T47D (cell line): Measurements from ENCODE around the gene PKP4.

Experiments
- DNase-seq, 2 experiments: peaks; one replicate each; pipeline versions ENCODE4 v3.0.0 to v3.0.0-alpha.2; 2011 to 2012; ENCODE audit warnings: low read depth in 1 of 2, low spot score in 1 of 2
- JUND ChIP-seq: IDR thresholded peaks from 2 replicates; pipeline ENCODE4 v1.6.1; 2012; ENCODE audit warnings: low read depth
- in situ Hi-C: cut with HindIII; loops from 2 replicates; pipeline ENCODE4 v1.10.0; 2016; ENCODE audit warnings: low sequenced_read_pairs, low pct_unique_long_range_greater_than_20kb

The PKP4 gene

DNA sequence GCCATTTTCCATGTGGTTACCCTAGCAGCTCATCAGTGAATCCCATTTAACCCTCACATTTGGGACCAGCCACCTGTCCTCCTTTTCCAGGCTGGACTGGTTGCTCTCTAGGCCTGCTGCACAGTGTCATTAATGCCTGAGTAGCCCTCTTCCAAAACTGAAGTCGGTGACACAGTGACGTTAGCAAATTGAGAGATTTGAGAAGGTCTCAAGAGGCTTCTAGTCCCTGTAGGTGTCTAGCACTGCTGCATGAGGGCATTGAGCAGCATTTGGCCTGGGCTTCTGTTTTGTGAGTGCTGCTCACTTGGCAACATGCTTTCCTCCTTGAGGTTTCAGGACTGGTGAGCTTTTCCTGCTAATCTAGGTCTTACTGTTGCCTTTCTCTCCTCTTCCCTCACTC lies 36.7 kb downstream of the PKP4 start:
- in situ Hi-C loops = no loop called here
- TF ChIP-seq JUND = no peak
- DNase-seq = no peak

DNA sequence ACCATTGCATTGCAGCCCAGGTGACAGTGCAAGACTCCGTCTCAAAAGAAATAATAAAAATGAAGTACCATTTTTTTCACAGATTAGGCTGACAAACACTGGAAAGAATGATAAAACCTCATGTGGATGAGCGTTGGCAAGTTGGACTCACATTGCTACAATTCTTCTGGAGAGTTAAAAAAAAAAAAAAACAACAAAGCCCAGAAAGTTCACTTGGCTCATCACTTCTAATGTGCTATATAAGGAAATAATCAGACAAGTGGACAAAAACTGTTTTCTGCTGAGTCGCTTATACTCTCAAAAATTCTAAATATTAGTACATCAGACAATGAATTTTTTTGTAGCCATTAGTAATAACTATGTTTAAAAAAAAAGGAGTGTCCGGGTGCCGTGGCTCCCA lies 38.4 kb downstream of the PKP4 start:
- no peak for DNase-seq
- in situ Hi-C loops = no loop called here

DNA sequence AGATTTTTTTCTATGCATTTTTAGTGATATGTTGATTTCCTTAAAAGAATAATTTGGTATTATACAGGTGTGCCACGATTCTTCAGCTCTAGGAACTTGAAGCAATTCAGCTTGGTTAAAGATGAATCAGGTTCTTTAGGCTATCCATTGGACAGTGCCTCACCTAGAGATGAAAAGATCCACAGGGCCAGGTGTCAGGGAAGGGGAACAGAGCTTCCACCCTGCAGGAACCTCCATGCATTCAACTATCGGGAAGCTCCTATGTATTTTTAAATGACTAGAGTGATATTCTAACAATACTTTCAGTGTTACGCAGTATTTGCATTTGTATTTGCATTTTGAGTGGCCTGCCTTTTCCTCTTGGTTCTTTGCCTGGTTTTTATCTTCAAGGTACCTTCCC lies 40.2 kb downstream of the PKP4 start:
- in situ Hi-C loops = no loop called here
- DNase-seq = no peak
- no peak for TF ChIP-seq JUND

More for the DNA sequence above, 38.4 kb downstream of the PKP4 start:
- no peak for TF ChIP-seq JUND

DNA sequence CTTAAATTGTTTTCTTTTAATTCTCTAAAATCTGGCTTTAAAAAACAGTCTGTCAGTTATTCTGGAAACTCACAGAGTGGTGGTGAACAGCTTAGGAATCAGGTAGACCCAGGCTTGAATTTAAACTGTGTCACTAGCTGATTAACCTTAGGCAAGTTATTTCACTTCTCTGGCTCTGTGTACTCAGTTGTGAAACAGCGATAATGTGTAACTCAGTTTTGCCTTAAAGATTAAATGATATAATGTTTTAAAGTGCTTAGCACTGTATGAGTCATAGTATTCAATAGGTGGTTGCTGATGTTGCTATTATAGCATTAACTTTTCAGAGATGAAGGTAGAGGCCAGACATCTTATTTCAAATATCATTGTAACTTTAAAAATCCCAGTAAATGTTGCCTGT lies 40.7 kb downstream of the PKP4 start:
- in situ Hi-C loops = no loop called here
- no peak for DNase-seq
- TF ChIP-seq JUND = no peak

DNA sequence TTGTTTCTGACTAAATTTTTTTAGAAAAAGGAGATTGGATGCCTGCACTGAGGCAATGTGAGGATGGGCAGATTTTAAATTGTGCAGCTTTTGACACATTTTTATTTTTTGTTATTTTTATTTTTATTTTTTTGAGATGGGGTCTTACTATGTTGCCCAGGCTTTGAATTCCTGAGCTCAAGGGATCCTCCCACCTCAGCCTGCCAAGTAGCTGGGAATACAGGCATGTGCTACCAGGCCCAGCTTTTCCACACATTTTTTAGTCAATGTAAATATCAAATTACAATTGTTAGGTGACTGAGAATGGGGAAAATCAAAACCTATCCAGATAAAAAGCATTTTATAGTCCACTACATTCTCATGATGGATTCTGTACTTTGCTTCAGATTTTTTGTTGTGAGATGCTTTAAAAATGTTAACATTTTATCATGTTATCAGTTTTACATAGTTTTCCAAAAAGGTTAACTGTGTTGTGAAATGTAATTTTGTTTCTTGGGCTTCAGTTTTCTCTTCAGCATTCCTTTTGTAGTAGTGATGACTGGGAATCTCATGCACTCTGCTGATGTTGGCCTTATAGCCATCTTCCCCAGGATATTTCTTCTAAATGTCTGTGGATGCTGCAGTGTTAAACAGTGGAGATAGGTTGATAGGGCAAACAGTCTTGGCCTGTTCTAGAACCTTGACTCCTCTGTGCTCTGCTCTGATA lies 41.4 kb downstream of the PKP4 start:
- in situ Hi-C loops = no loop called here
- no peak for TF ChIP-seq JUND
- DNase-seq = no peak

DNA sequence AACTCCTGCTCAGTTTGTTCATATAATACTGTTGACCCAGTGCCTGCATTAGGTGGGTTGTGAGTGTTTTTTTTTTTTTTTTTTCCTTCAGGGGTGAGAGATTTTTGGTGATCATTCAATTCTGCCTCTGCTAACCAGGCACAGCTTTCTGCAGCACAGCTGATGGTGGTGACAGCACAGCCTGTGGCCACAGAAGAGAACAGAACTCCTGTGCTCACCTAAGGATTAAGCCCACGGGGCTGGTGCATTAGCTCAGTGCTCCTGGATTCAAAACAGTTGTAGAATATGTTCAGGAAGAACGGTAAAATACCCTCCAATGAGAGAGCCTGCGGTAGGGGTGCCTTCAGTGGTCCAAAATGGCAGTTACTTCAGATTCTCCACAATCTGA lies 42.0 kb downstream of the PKP4 start:
- TF ChIP-seq JUND = no peak
- in situ Hi-C loops = no loop called here
- DNase-seq = no peak

DNA sequence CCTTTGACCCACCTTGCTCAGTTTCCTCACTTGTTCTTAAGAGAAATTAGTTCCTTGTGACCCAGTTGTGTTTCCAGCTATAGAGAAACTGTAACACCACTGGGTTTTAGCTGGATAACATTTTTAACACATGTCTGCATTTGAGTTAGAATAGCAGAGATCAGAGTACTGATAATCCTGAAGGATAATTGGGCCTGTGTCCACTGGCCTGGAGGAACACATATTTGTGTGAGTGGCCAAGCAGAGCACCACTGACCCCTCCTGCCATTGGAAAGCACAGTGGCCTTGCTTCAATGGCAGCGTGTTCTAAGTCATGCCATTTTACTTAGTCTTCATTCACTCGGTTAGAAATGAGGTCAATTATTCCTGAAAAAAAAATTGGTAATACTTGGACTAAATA lies 42.6 kb downstream of the PKP4 start:
- in situ Hi-C loops = no loop called here
- TF ChIP-seq JUND = no peak
- no peak for DNase-seq

DNA sequence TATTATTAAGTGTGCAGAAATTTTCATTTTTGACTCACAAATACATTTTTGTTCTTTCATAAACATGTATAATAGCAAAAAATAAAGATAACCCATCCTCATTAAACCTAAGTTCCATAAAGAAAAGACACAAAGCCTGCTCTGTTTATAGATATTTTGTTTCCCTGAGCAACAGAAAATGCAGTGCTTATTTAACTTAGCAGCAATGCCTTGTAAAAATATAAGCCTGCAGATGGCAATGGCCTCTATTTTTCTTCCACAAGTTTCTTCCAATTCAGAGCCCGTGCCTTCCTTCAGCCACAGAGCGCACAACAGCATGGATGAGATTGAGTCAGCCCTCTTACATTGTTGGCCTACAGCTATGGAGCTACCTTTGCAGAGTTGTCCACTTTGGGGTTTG lies 43.6 kb downstream of the PKP4 start:
- TF ChIP-seq JUND = no peak
- DNase-seq = no peak
- in situ Hi-C loops = no loop called here

DNA sequence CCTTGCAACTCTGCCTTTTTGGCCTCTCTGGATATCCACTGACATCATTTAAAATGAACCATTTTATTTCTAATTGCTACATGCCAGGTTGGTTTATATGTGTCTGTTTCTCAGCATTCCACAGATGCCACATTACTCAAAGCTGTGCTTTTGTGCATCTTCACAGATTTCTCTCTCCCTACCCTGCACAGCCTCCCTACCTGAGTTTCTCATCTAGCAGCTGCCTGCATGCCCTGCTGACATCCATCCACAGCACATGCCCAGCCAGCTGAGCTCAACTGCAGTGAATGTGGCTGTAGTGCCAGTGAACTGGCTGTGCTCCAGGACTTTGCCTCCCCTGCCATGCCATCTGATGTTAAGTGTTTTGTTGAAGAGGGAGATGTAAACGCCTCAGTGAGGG lies 44.5 kb downstream of the PKP4 start:
- no peak for DNase-seq
- in situ Hi-C loops = no loop called here
- no peak for TF ChIP-seq JUND

DNA sequence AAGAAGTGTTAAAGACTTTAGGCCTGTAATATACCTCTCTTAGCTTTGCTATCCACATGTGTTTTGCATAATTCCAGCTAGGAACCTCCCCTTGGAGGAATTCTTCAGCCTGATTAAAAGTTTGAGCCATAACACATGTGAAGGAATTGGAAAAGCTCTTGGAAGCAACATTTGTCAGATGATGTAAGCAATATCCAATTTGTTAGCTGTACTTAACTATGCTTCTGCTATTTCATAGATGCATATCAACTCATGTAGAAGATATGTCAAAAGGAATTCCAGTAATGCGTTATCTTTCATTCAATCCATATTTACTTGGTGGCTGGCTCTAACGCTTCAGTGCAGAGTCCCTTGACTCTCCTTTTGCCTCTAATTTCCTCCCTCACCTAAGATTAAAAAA lies 46.2 kb downstream of the PKP4 start:
- in situ Hi-C loops = no loop called here
- peak in 1 of 2 experiments; percentile 56 for DNase-seq
- peak; percentile 73 for TF ChIP-seq JUND

DNA sequence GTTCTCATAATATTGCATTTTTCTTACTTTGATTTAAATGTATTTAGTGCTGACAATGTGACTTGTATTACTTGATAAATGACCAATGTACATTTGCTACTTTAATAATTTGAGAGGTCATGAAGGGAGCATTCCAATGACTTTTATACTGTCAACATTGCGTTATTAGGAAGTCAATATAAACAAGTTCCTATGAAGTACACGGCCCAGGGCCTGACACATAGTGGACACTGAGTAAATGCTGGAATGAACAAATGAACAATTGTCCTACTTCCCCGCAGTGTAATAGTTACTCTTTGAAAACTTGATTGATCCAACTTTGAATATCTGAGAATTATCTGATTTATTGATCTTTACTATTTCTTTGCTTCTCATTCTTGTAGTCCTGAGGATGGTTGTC lies 47.3 kb downstream of the PKP4 start:
- no peak for TF ChIP-seq JUND
- in situ Hi-C loops = no loop called here
- DNase-seq = no peak

DNA sequence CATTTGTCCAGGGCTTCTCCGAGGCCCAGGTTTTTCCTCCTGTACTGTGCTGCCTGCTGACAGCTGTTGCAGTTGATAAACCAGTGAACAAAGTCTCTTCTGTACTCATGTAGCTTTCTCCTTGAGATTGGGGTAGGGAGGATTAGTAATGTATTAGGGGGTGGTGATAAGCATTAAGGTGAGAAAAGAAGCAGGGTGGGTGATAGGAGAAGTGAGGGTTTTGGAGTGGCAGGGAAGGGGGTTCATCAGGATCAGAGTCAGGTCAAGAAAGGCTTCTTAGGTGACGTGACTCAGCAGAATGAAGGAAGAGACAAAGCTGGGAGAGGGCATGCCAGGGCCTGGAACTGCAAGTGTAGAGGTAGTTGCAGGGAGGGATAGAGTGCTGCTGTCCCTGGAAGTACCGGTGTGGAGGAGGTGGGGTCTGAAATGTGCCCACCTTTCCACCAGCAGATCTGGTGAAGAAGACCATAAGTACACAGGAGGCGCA lies 48.7 kb downstream of the PKP4 start:
- DNase-seq = no peak
- no peak for TF ChIP-seq JUND
- in situ Hi-C loops = no loop called here

DNA sequence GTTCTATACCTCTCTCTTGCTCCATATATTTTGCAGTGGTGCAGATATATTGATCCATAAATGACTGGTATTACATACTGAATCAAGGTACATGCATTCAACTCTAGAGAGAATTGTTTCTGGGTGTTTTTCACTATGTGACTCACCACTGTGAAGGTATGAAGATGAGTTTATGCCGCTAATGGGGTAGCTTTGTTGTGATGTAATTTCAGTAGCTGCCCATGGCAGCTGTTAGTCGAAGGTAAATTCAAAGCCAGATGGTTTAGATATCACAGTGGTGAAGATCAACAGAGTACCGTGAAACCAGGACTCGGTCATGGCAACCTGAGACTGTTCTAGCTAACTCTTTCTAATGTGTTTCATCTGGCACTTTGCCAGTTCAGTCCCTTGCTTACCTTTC lies 50.4 kb downstream of the PKP4 start:
- in situ Hi-C loops = no loop called here
- no peak for TF ChIP-seq JUND
- peak in 1 of 2 experiments; percentile 66 for DNase-seq

DNA sequence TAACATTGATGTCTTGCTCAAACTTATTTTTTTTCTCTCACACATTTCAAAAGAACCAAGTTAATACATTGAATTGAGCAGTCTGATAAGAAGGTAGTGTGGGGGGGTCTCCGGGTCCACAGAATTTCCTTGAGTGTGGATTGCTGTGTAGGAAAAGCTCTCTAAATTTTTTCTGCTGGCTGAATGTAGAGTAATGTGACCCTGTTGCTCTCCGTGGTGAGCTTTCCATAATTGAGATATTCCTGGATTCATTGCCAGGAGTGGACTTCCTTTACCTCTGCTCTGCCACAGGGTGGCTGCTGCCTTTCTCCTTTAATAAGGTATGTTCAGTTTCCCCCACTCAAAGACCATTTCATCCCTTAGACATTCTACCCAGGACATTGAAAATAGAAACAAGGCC lies 50.9 kb downstream of the PKP4 start:
- DNase-seq = no peak
- in situ Hi-C loops = no loop called here
- no peak for TF ChIP-seq JUND
